MM.1S (cell line): Measurements from ENCODE around the gene TTC33.

Experiments used
- CTCF ChIP-seq: fragments of 300-600 bp; sonication (generic); IDR thresholded peaks from 2 replicates; pipeline ENCODE4 v1.5.1; 2016; ENCODE audit warnings: antibody characterized with exemption, low read length, mixed read lengths
- EZH2 ChIP-seq: fragments of 300-600 bp; sonication (generic); optimal IDR thresholded peaks from 2 replicates; pipeline ENCODE3; 2017; ENCODE audit warnings: low read depth, mild to moderate bottlenecking, antibody characterized with exemption, low read length, mixed read lengths
- EZH2phosphoT487 ChIP-seq: fragments of 300-600 bp; sonication (generic); IDR thresholded peaks from 2 replicates; pipeline ENCODE4 v1.6.1; 2018; ENCODE audit warnings: antibody characterized with exemption, low read length

DNA sequence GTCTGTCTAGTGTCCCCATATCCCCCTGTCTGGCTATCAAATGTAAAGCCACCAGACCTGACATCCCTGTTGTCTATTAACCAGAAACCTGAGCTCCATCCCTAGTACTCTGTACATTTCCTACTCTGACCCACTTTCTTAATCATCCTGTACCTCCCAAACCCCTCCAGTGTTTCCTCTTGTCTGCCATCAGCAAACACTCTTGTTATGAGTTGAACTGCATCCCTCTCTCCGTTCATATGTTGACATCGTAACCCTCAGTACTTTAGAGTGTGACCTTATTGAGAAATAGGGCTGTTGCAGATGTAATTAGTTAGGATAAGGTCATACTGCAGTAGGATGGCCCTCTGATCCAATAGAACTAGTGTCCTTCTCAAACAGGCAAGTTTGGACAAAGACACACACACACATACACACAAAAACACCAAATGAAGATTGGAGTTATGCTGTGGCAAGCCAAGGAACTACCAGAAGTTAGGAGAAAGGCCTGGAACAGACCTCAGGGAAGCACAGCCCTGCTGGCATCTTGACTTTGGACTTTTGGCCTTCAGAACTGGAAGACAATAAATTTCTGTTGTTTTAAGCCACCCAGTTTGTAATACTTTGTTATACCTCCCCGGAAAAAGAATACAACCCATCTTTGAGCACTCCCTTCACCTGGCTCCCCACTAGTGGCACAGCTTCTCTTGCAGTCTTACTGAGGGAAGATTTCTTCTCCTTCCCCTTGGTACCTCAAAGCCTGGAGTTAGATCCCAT lies 256.1 kb downstream of the TTC33 start:
- no peak for TF ChIP-seq CTCF
- TF ChIP-seq EZH2: no peak
- no peak for TF ChIP-seq EZH2phosphoT487
